Stimulated activated CD4-positive, alpha-beta T cell treated with anti-CD3 and anti-CD28 coated beads, Interleukin-2, amount 100 ng/mL, for 24 hours (primary cell): ENCODE results near the gene TSPOAP1.

Experiments
- DNase-seq, 2 donors: peaks; one replicate each; pipeline ENCODE4 v3.0.0-alpha.2; 2020

Gene TSPOAP1

DNA sequence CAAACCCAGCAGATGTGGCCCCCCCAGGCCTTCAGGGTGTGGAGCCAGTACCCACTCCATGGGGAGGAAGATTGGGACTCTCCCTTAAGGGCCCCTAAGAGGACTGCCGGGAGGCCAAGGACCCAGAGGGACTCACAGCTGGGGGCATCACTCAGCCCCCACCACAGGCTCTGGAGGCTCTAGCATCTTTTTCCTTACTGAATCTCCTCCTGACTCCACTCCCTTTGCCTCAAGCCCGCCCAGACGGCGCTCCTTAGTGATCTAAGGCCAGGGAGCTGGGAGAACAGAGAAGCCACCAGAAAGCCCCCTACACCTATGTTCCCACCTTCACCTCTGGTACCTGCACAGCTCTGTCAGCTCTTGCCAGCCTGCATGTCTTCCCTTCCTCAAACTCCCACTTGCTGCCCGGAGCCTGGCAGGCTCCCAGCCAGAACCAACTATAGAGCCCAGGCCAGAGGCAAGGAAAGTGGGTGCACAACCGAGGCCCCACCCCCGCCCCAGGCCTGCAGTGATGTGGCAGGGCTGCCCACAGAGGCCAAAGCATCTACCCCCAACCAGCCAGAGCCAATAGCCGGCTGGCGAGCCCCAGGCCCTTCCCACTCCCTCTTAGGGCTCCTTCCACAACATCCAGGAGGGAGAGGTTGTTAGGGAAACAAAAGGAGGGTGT lies 25.5 kb downstream of the TSPOAP1 start:
- no peak for DNase-seq

DNA sequence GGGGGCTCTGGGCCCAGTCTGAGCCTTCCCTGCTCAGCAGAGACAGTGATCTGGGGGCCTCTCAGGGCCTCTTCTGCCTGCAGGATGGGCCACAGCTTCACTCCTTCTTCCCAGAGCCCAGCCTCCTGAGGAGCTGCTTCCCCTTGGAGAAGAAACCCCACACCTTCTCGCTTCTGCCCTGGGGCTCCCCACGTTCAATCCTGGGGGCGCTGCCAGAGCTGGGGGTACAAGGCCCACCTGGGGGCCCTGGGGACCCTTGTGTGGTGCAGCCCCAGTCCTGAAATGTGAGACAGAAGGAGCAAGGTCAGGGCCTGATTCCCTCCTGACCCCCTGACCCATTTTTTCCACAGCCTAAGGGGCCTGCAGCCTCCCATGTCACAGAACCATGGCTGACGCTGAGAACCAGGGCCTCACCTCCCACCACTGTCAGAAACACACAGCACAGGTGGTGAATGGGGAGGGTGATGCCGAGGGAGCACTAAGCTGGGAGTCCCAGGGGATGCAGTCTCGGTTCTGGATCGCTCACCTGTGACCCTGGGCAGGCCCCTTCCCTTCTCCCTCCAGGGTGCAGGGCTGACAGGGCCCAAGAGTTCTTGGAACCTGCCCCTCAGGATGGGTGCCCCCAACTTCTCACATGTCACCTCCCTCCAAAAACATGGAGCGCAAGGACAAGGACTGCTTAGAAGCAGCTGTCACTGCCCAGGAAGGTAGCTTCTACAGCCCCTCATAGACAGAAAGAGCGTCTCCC lies 26.2 kb downstream of the TSPOAP1 start:
- no peak for DNase-seq

DNA sequence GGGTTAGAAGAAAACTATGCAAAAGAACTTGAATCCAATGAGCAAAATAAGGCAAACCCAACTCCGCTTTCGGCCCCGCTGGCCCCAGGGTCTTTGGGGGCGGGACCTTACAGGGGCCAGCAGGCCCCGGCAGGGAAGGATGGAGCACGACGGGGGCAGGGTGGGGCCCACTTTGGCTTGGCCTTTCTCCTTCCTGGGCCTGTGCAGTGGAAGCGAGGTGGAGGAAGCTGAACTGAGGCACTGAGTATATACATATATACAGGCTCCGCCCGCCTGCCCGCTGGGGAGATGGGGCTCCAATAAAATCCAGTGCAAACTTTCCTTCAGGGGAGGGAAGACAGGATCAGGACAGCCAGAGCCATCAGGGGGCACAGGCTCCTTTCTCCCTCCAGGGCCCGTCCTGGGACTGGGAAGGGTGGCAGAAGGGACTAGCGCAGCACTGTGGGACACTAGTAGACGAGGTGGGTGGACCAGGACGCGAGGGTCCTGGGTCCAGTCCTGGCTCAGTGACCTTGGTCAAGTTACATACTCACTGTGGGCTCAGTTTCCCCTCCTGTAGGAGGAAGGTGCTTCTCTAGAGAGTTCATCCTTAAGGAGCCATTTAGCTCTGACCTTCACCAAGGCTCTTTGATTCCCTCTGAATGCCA lies 27.0 kb downstream of the TSPOAP1 start:
- DNase-seq: no peak

GRCh38 chr17:58300336-58300735 lies 28.3 kb downstream of the TSPOAP1 start:
- no peak for DNase-seq

DNA sequence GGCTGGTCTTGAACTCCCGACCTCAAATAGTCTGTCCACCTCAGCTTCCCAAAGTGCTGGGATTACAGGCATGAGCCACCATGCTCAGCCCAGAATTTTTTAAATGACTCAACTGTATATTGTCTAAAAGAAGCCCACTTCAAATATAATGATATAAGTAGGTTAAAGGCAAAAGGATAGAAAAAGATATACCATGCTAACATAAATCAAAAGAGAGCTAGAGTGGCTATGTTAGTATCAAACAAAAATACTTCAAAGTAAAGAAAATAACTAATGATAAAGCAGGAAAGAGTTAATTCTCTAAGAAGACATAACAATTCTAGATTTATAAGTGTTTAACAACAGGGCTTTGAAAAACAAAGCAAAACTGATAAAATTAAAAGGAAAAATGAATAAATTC lies 34.6 kb downstream of the TSPOAP1 start:
- no peak for DNase-seq

- no peak for DNase-seq
Measured at GRCh38 chr17:58291246-58291645, 37.3 kb downstream of the TSPOAP1 start.

- DNase-seq: no peak
Measured at GRCh38 chr17:58289869-58290268, 38.7 kb downstream of the TSPOAP1 start.

DNA sequence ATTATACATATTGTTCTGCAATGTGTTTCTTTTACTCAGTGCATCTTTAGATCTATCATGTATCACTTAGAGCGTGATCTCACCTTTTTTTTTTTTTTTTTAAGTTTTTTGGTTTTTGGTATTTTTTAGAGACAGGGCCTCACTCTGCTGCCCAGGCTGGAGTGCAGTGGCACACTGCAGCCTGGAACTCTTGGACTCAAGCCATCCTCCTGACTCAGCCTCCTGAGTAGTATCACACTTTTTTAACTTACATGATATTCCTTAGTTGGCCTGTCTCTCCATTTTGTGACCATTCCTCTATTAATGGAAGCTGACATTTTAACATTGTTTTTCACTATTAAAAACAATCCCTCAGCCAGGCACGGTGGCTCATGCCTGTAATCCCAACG lies 43.2 kb downstream of the TSPOAP1 start:
- DNase-seq: no peak

DNA sequence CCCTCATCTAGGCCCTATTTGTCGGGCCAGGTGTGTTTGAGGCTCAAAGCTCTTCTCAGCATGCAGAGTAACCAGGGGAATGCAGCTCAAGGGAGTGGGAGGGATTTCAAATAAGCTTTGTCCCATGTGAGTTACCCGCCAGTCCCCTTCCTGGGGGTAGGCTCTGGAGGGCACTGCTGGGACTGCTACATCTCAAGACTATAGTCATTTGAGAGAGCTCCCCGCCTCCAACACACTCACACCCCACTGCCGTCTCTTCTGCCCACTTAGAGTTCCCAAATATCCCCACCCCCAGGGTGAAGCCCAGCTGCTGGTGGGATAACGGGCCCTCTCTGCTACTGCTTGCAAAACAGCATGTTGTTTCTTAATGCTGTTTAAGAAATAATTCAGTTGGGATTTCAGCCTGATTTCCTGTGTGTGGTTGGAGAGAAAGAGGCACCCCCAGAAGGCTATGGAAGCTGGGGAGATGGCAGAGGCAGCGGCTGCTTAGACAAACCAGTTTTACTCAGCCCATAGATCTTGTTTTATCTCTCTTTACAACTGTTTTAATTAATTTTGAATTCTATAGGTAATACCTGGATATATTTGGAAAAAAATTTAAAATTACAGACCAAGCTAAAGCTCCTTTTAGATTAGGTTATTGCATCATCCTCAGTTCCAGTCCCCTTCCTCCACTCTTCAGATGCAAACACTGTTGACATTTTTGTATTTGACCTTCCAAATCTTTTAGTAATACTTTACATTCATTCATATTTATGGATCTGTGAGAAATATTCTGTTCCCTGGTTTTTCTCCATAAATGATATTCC lies 43.8 kb downstream of the TSPOAP1 start:
- no peak for DNase-seq

- no peak for DNase-seq
Measured at GRCh38 chr17:58283674-58284612, 44.7 kb downstream of the TSPOAP1 start.

DNA sequence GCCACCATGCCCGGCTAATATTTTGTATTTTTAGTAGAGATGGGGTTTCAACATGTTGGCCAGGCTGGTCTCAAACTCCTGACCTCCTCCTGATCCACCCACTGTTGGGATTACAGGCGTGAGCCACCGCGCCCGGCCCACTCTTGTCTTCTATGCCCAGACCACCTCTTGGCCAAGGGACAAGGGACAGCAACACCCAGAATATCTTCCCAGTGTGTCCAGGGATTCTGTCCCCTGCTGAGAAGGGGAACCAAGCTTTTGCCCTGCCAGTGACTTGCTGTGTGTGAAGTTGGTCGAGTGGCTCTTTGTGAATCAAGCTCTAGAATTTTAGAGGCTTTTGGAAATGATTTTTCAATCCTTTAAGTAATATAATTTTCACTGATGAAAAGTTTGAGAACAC lies 46.2 kb downstream of the TSPOAP1 start:
- DNase-seq: no peak

GRCh38 chr17:58281511-58282011 lies 47.0 kb downstream of the TSPOAP1 start:
- DNase-seq: no peak

GRCh38 chr17:58280480-58281217 lies 47.9 kb downstream of the TSPOAP1 start, which contains the start of gene MPO:
MPO (minus strand) TSS chr17:58280935; CDS start chr17:58280758, 177 bp downstream.
- no peak for DNase-seq

GRCh38 chr17:58279736-58280479 lies 48.7 kb downstream of the TSPOAP1 start:
- no peak for DNase-seq

DNA sequence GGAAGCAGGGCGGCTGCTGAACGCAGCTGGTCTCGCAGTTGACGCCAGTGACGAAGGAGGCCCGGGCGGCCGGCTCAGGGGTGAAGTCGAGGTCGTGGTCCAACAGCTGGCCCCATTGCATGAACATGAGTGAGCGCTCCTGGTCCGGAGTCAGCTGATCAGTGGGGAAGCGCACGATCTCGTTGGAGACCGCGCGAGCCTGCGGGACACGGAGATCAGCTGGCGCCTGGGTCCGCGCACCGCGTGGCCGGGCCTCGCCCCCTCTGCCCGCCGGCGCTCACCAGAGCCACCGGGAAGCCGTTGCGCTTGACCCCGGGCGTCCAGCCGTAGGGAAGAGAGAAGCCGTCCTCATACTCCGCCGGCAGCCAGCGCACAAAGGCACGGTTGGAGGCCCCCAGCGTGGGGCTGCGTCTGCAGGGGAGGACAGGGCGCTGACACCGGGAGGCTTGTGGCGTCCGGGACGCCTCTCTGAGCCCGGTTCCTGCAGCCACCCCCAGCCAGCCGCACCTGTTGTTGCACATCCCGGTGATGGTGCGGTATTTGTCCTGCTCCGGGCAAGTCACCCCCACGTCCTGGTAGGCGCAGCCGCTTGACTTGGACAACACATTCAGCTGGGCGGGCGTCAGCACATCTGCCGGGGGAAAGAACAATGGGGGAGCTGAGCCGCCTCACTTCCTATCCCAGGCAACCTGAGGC lies 49.4 kb downstream of the TSPOAP1 start:
- DNase-seq: no peak

DNA sequence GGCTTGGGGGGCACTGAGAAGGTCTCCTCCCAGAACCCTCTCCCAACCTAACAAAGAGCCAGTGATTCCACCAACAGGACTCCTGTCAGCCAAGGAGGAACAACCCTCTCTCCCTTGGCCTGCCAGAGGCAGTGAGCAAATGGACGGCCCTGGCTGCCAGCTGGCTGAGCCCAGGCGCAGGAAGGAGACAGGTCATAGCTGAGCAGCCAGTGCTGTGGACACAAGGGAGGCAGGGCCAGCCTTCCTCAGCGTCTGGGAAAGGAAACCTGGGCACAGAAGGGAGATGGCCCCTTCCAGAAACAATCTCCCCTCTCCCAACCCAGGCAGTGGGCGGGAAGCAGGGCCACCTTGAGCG lies 50.0 kb downstream of the TSPOAP1 start:
- DNase-seq: no peak

- no peak for DNase-seq
Measured at GRCh38 chr17:58277802-58278595, 50.6 kb downstream of the TSPOAP1 start.

GRCh38 chr17:58277107-58277801 lies 51.3 kb downstream of the TSPOAP1 start:
- no peak for DNase-seq
